C4-2B (cell line): ENCODE results near the gene SPATA16.
"Not testable (repeated sequence)": the region's sequence is repeated elsewhere in the genome, so short reads cannot be mapped to it uniquely, and the experiment has no call there.

Experiments used
- H3K27ac ChIP-seq: fragments of 450-650 bp; 2 replicates; pipeline ENCODE4 v1.5.1; 2017
- CTCF ChIP-seq: fragments of 450-650 bp; conservative IDR thresholded peaks from 2 replicates; pipeline ENCODE4 v1.5.1; 2017; ENCODE audit warnings: mild to moderate bottlenecking
- ZFX ChIP-seq: fragments of 450-650 bp; IDR thresholded peaks from 2 replicates; pipeline ENCODE4 v1.6.1; 2017

SPATA16 gene

GRCh38 chr3:172973799-172974198, 167.2 kb downstream of the SPATA16 start:
- TF ChIP-seq ZFX: no peak
- TF ChIP-seq CTCF: no peak

GRCh38 chr3:172972717-172973116, 168.3 kb downstream of the SPATA16 start:
- TF ChIP-seq CTCF: no peak
- no peak for TF ChIP-seq ZFX
- H3K27ac ChIP-seq: no peak overlapping the region

More at GRCh38 chr3:172973799-172974198, 167.2 kb downstream of the SPATA16 start:
- no peak overlapping the region for H3K27ac ChIP-seq

GRCh38 chr3:172972067-172972466, 169.0 kb downstream of the SPATA16 start:
- H3K27ac ChIP-seq: no peak overlapping the region
- TF ChIP-seq ZFX (no peak), CTCF (no peak)

GRCh38 chr3:172968646-172969045, 172.4 kb downstream of the SPATA16 start:
- H3K27ac ChIP-seq: no peak overlapping the region
- no peak for TF ChIP-seq ZFX
- TF ChIP-seq CTCF: no peak

GRCh38 chr3:172965256-172965655, 175.8 kb downstream of the SPATA16 start:
- TF ChIP-seq ZFX: no peak
- TF ChIP-seq CTCF: no peak
- H3K27ac ChIP-seq: no peak overlapping the region

DNA sequence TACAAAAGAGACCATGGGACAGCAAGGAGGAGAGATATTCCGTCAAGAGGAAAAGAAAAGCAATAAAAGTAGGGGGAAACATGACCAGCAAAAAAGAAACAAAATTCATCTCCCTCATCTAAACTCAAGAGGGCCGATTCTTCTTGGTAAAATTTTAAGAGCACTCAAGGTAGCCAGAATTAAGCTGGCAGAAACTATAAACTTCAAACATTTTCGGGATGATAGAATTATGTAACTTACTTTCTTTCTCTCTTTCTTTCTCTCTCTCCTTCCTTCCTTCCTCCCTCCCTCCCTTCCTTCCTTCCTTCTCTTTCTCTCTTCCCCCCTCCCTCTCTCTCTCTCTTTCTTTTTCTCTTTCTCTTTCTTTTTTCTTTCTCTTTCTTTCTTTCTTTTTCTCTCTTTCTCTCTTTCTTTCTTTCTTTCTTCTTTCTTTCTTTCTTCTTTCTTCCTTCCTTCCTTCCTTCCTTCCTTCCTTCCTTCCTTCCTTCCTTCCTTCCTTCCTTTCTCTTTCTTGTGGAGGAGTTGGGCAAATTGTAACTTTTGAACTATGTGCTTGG, 180.3 kb downstream of the SPATA16 start:
- not testable (repeated sequence) for H3K27ac ChIP-seq

DNA sequence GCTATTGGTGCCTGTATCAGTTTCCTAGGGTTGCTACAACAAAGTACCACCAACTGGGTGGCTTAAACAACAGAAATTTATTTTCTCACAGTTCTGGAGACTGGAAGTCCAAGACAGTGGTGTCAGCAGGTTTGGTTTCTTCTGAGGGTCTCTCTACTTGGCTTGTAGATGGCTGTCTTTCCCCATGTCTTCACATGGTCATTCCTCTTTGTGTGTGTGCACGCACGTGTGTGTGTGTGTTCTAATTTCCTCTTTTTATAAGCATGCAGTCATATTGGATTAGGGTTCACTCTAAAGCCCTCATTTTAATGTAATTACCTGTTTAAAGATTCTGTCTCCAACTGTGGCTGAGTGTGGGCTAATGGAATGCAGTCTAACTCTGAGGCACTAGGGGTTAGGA, 182.5 kb downstream of the SPATA16 start:
- no peak for TF ChIP-seq ZFX

GRCh38 chr3:172953571-172953970, 187.5 kb downstream of the SPATA16 start:
- H3K27ac ChIP-seq: no peak overlapping the region
- TF ChIP-seq CTCF (no peak), ZFX (no peak)

More for the DNA sequence above, 182.5 kb downstream of the SPATA16 start:
- no peak overlapping the region for H3K27ac ChIP-seq
